ENCODE results near the gene ZBTB22. TPM values are rescaled to one million over a fixed set of nuclear protein-coding genes. Genes with fewer than 3 reads are reported as not detected.

ZBTB22 gene
- total and polyA plus RNA-seq, 4 donors: 1.6 to 7.8 (median 4.7) TPM

- Histone ChIP-seq H3K4me3 (ENCODE audit: low read depth in 1 of 3, low read length in 3 of 3) (peak overlapping the region; percentile 66 to 96 (median 88)), H3K36me3 (ENCODE audit: control insufficient read depth in 4 of 4, insufficient read depth in 3 of 4, low read depth in 1 of 4, low read length in 3 of 4) (peaks cover 0 to 5% (median 0%) of the 10 kb centered on the region in 4 donors), H3K9me3 (ENCODE audit: control insufficient read depth in 4 of 4, low read length in 3 of 4) (no peaks in the 10 kb centered on the region), H3K27ac (ENCODE audit: low read depth in 1 of 2, low read length in 2 of 2) (peak overlapping the region; percentile 98 to 99), H3K9ac (ENCODE audit: low read depth in 1 of 2, low read length in 2 of 2) (peak overlapping the region; percentile 87 to 90), H3K27me3 (ENCODE audit: control insufficient read depth in 4 of 4, insufficient read depth in 4 of 4, low read length in 3 of 4) (no peaks in the 10 kb centered on the region), H3K4me1 (ENCODE audit: control insufficient read depth in 4 of 4, insufficient read depth in 4 of 4, low read length in 3 of 4) (peaks cover 11 to 38% (median 25%) of the 10 kb centered on the region in 4 donors)
- TF ChIP-seq HNF4G (IDR thresholded peaks at IDR 0.05): no peak
- TF ChIP-seq SP1 (IDR thresholded peaks at IDR 0.05): peak; percentile 20
- no peak for TF ChIP-seq FOXA1 (IDR thresholded peaks at IDR 0.05)
- TF ChIP-seq CTCF (IDR thresholded peaks at IDR 0.05; ENCODE audit: low read depth, low read length, missing input control): no peak
- no peak for TF ChIP-seq NR2F2 (IDR thresholded peaks at IDR 0.05)
- peak; percentile 9 for TF ChIP-seq MAX (IDR thresholded peaks at IDR 0.05)
- no peak for TF ChIP-seq TAF1 (conservative IDR thresholded peaks at IDR 0.05)
- no peak for TF ChIP-seq ZBTB33 (IDR thresholded peaks at IDR 0.05)
- no peak for TF ChIP-seq FOXA2 (IDR thresholded peaks at IDR 0.05)
- TF ChIP-seq RXRA (IDR thresholded peaks at IDR 0.05): peak; percentile 88 to 98
- no peak for TF ChIP-seq ATF3 (IDR thresholded peaks at IDR 0.05)
- no peak for TF ChIP-seq REST (IDR thresholded peaks at IDR 0.05)
- TF ChIP-seq JUND (IDR thresholded peaks at IDR 0.05): no peak
- TF ChIP-seq GABPA (IDR thresholded peaks at IDR 0.05 in 1 of 2, conservative IDR thresholded peaks at IDR 0.05 in 1 of 2): peak in 1 of 2 donors; percentile 45
- no peak for TF ChIP-seq EGR1 (IDR thresholded peaks at IDR 0.05; ENCODE audit: low read depth in 2 of 2)
- no peak for TF ChIP-seq HNF4A (conservative IDR thresholded peaks at IDR 0.05)
- TF ChIP-seq YY1 (IDR thresholded peaks at IDR 0.05): no peak
- TF ChIP-seq RAD21 (IDR thresholded peaks at IDR 0.05): no peak
- DNase-seq (ENCODE audit: low spot score): peak; percentile 69
- 3% methylated on average over 29 of the region's 29 CpGs for WGBS
These were observed 5.0 kb downstream of the ZBTB22 start for GRCh38 chr6:33312361-33313104.

All from liver (tissue), 9 donors.